ENCODE measurements around the gene PARM1. TPM values are rescaled to one million over a fixed set of nuclear protein-coding genes. Genes with fewer than 3 reads are reported as not detected.

PARM1 gene
- total RNA-seq, 2 donors from 2014 or later: 105 to 133 TPM

DNA sequence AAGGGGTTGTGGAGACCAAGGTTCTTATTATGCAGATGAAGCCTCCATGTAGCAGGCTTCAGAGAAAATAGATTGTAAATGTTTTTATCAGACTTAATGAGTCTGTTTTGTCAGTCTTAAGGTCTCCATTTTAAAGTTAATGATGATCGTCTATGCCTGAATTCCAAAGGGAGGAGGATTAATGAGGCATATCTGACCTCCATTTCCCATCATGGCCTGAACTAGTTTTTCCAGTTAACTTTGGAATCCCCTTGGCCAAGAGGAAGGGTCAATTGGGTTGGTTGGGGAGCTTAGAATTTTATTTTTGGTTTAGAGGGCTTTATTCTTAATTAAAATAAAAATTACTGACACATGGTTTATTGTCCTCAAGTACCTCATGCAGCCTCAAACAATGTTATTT lies 6.9 kb upstream of the PARM1 start:
- H3K27ac ChIP-seq: no peak overlapping the region
- no peaks in the 10 kb centered on the region for H3K4me1 ChIP-seq (replicated peaks)
- TF ChIP-seq POLR2A (IDR thresholded peaks at IDR 0.05): no peak
- TF ChIP-seq, protein P1, sequence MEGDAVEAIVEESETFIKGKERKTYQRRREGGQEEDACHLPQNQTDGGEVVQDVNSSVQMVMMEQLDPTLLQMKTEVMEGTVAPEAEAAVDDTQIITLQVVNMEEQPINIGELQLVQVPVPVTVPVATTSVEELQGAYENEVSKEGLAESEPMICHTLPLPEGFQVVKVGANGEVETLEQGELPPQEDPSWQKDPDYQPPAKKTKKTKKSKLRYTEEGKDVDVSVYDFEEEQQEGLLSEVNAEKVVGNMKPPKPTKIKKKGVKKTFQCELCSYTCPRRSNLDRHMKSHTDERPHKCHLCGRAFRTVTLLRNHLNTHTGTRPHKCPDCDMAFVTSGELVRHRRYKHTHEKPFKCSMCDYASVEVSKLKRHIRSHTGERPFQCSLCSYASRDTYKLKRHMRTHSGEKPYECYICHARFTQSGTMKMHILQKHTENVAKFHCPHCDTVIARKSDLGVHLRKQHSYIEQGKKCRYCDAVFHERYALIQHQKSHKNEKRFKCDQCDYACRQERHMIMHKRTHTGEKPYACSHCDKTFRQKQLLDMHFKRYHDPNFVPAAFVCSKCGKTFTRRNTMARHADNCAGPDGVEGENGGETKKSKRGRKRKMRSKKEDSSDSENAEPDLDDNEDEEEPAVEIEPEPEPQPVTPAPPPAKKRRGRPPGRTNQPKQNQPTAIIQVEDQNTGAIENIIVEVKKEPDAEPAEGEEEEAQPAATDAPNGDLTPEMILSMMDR (IDR thresholded peaks at IDR 0.05): no peak
- no peak for TF ChIP-seq POLR2AphosphoS5 (IDR thresholded peaks at IDR 0.05)
- H3K36me3 ChIP-seq: no peaks in the 10 kb centered on the region
- no peaks in the 10 kb centered on the region for H3K27me3 ChIP-seq (replicated peaks; ENCODE audit: insufficient read depth)
- DNase-seq (ENCODE audit: low spot score): no peak
- H3K9me3 ChIP-seq: no peaks in the 10 kb centered on the region
- intact Hi-C loops (cut with DNase I): no loop called here
- no peak overlapping the region for H3K4me3 ChIP-seq
- 88% methylated on average over 1 of the region's 1 CpG for WGBS

DNA sequence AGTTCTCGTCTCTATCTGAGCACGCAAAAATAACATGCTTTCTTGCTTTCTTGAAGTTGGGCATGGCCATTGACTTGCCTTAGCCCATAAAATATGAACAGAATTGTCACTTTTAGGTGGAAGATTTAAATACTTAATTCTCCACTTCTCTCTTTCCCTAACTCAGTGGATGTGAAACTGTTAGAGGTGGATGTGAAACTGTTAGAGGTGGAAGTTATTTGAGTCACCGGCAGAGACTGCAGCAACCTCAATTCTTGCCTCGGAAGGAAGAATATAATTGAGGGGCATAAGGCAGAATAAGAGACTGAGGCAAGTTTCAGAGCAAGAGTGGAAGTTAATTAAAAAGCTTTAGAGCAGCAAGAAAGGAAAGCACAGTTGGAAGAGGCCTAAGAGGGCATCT lies 2.8 kb upstream of the PARM1 start:
- Histone ChIP-seq H3K27me3 (replicated peaks; ENCODE audit: insufficient read depth) (no peaks in the 10 kb centered on the region), H3K27ac (no peak overlapping the region), H3K9me3 (no peaks in the 10 kb centered on the region), H3K4me1 (replicated peaks) (no peaks in the 10 kb centered on the region), H3K36me3 (no peaks in the 10 kb centered on the region), H3K4me3 (no peak overlapping the region)
- no peak for DNase-seq (ENCODE audit: low spot score)
- TF ChIP-seq, protein P1 (IDR thresholded peaks at IDR 0.05): no peak
- TF ChIP-seq POLR2A (IDR thresholded peaks at IDR 0.05) (no peak), POLR2AphosphoS5 (IDR thresholded peaks at IDR 0.05) (no peak)
- intact Hi-C loops (cut with DNase I): loop anchor here (5.0 to 10.0 kb wide), 4 partner anchors 75 to 562 kb away; no protein-coding TSS in a partner anchor
- WGBS: 89% methylated on average over 4 of the region's 4 CpGs

DNA sequence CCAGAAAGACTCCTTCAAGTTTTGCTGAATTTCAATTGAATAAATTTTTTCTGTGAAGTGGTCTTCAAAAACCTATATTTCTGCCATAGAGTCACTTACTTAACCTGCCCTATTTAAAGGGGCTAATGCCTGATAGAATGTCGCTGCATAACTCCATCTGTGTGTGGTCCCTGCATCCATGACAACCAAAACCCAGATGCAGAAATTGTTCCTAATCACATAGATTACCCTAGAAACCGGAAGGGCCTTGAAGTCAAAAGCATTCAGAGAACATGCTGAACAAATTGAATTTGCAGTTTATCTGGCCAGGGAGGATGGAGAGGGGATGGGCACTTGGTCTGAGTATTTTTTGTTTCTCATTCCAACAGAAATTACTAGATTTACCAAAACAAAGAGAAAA lies 1.5 kb upstream of the PARM1 start:
- H3K4me3 ChIP-seq: no peak overlapping the region
- no peaks in the 10 kb centered on the region for H3K27me3 ChIP-seq (replicated peaks; ENCODE audit: insufficient read depth)
- H3K27ac ChIP-seq: no peak overlapping the region
- no peaks in the 10 kb centered on the region for H3K4me1 ChIP-seq (replicated peaks)
- no peaks in the 10 kb centered on the region for H3K36me3 ChIP-seq
- WGBS: 89% methylated on average over 2 of the region's 2 CpGs
- no peaks in the 10 kb centered on the region for H3K9me3 ChIP-seq
- TF ChIP-seq POLR2A (IDR thresholded peaks at IDR 0.05) (no peak), POLR2AphosphoS5 (IDR thresholded peaks at IDR 0.05) (no peak)
- TF ChIP-seq, protein P1 (IDR thresholded peaks at IDR 0.05): no peak
- DNase-seq (ENCODE audit: low spot score): no peak
- intact Hi-C loops (cut with DNase I): loop anchor here (5.0 to 10.0 kb wide), 4 partner anchors 73 to 561 kb away; no protein-coding TSS in a partner anchor

DNA sequence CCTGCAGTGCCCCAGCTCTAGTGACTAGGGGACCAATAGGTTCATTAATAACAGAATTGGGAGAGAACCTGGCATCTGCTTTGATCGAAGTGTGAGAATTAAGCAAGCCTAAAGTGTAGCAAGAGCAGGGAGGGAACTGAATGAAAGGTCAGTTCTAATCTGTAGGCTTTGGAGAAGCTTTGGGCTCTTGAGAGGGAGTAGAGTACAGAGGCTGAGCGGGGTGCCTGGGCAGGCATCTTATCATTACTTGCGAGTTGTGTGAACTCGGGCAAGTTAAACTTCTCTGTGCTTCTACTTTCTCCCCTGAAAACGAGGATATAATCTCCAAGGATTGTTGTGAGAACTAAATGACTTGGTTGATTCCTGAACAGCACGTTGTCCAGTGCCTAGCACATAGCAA lies 906 bp upstream of the PARM1 start:
- no peak for DNase-seq (ENCODE audit: low spot score)
- Histone ChIP-seq H3K4me3 (no peak overlapping the region), H3K27ac (no peak overlapping the region), H3K27me3 (replicated peaks; ENCODE audit: insufficient read depth) (no peaks in the 10 kb centered on the region), H3K36me3 (no peaks in the 10 kb centered on the region), H3K4me1 (replicated peaks) (no peaks in the 10 kb centered on the region), H3K9me3 (no peaks in the 10 kb centered on the region)
- intact Hi-C loops (cut with DNase I): loop anchor here (2.0 to 10.0 kb wide), 6 partner anchors 73 to 560 kb away; no protein-coding TSS in a partner anchor
- no peak for TF ChIP-seq POLR2AphosphoS5 (IDR thresholded peaks at IDR 0.05)
- TF ChIP-seq POLR2A (IDR thresholded peaks at IDR 0.05): no peak
- TF ChIP-seq, protein P1 (IDR thresholded peaks at IDR 0.05): no peak
- 77% methylated on average over 6 of the region's 6 CpGs for WGBS

DNA sequence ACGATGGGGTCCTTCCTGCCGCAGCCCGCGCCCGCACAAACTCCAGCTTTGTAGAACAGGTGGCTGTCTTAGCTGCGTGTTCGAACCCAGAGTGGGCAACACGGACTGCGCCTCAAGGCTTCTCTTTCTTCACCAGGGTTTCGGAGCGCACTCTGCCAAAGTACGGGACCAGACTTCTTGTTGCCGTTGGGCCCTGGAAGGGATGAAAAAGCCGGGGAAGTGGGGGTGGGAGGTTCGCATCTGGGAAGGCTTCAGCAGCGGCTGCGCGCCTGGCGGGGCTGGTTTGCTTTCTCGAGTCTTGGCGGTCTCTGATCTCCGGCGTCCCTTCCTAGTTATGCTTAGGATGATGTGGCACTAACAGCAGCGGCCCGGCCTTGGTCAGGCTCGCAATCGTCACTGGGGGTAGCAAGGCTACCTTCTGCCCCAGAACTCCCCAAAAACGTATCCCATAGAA lies 673 bp downstream of the PARM1 start:
- no peaks in the 10 kb centered on the region for H3K4me1 ChIP-seq (replicated peaks)
- peak; percentile 26 for DNase-seq (ENCODE audit: low spot score)
- H3K9me3 ChIP-seq: no peaks in the 10 kb centered on the region
- H3K4me3 ChIP-seq: peak overlapping the region; percentile 86 to 91
- intact Hi-C loops (cut with DNase I): loop anchor here (1.0 to 10.0 kb wide), 7 partner anchors 71 to 581 kb away; partner anchors contain the start of genes RCHY1 and THAP6
- H3K27me3 ChIP-seq (replicated peaks; ENCODE audit: insufficient read depth): no peaks in the 10 kb centered on the region
- whole genome bisulfite sequencing: under 1% methylated on average over 28 of the region's 28 CpGs
- peak overlapping the region; percentile 94 for H3K27ac ChIP-seq
- H3K36me3 ChIP-seq: no peaks in the 10 kb centered on the region
- no peak for TF ChIP-seq POLR2A (IDR thresholded peaks at IDR 0.05)
- TF ChIP-seq, protein P1 (IDR thresholded peaks at IDR 0.05): no peak
- TF ChIP-seq POLR2AphosphoS5 (IDR thresholded peaks at IDR 0.05): no peak
